Nephron progenitor cell (in vitro differentiated cells): ENCODE data around the gene CUL2.
"Not testable (repeated sequence)": the region's sequence is repeated elsewhere in the genome, so short reads cannot be mapped to it uniquely, and the experiment has no call there.

Source experiments
- DNase-seq: peaks from one replicate; pipeline ENCODE4 v3.0.0; 2021
- H3K27ac Mint-ChIP-seq: 2 replicates; pipeline ENCODE4 v1.8.0; 2021; ENCODE audit warnings: mild to moderate bottlenecking, moderate library complexity, mixed read lengths
- H3K27me3 Mint-ChIP-seq: 2 replicates; pipeline ENCODE4 v1.8.0; 2021; ENCODE audit warnings: mild to moderate bottlenecking, low read depth, mixed read lengths; ENCODE audit not compliant: poor library complexity
- H3K36me3 Mint-ChIP-seq: 2 replicates; pipeline ENCODE4 v1.8.0; 2021; ENCODE audit warnings: low read depth, mixed read lengths
- H3K4me1 Mint-ChIP-seq: 2 replicates; pipeline ENCODE4 v1.8.0; 2021; ENCODE audit warnings: mixed read lengths
- H3K4me3 Mint-ChIP-seq: 2 replicates; pipeline ENCODE4 v1.8.0; 2021; ENCODE audit warnings: mild to moderate bottlenecking, moderate library complexity, mixed read lengths
- H3K9me3 Mint-ChIP-seq: 2 replicates; pipeline ENCODE4 v1.8.0; 2021; ENCODE audit warnings: mild to moderate bottlenecking, moderate library complexity, mixed read lengths
- CTCF ChIP-seq: fragments of 200-600 bp; sonication (generic); IDR thresholded peaks from 2 replicates; pipeline ENCODE4 v1.5.0; 2021; ENCODE audit warnings: antibody characterized with exemption

The CUL2 gene

GRCh38 chr10:35091994-35092790, 2.1 kb upstream of the CUL2 start:
- Mint-ChIP-seq H3K4me3 (no peak overlapping the region), H3K36me3 (peaks cover 21% of the 10 kb centered on the region), H3K9me3 (peaks cover 23% of the 10 kb centered on the region), H3K4me1 (peaks cover 36% of the 10 kb centered on the region), H3K27me3 (peaks cover 21% of the 10 kb centered on the region), H3K27ac (peak overlapping the region; percentile 74)
- TF ChIP-seq CTCF: no peak
- DNase-seq: no peak

GRCh38 chr10:35089611-35090161, 455 bp downstream of the CUL2 start:
- H3K4me1 Mint-ChIP-seq: peaks cover 36% of the 10 kb centered on the region
- no peak for TF ChIP-seq CTCF
- H3K4me3 Mint-ChIP-seq: peak overlapping the region; percentile 92
- no peak for DNase-seq
- peaks cover 40% of the 10 kb centered on the region for H3K36me3 Mint-ChIP-seq
- H3K27me3 Mint-ChIP-seq: peaks cover 3% of the 10 kb centered on the region
- H3K9me3 Mint-ChIP-seq: peaks cover 40% of the 10 kb centered on the region
- H3K27ac Mint-ChIP-seq: peak overlapping the region; percentile 77

GRCh38 chr10:35083242-35083641, 6.9 kb downstream of the CUL2 start:
- peaks cover 11% of the 10 kb centered on the region for H3K4me1 Mint-ChIP-seq
- TF ChIP-seq CTCF: no peak
- no peak overlapping the region for H3K4me3 Mint-ChIP-seq
- H3K9me3 Mint-ChIP-seq: peaks cover 65% of the 10 kb centered on the region
- DNase-seq: no peak
- no peak overlapping the region for H3K27ac Mint-ChIP-seq
- H3K27me3 Mint-ChIP-seq: no peaks in the 10 kb centered on the region
- peaks cover 89% of the 10 kb centered on the region for H3K36me3 Mint-ChIP-seq

- H3K27me3 Mint-ChIP-seq, H3K4me3 Mint-ChIP-seq, DNase-seq, H3K4me1 Mint-ChIP-seq, H3K27ac Mint-ChIP-seq: not testable (repeated sequence)
- H3K9me3 Mint-ChIP-seq: peaks cover 42% of the 10 kb centered on the region
- peaks cover 89% of the 10 kb centered on the region for H3K36me3 Mint-ChIP-seq
These were observed 9.9 kb downstream of the CUL2 start for GRCh38 chr10:35080261-35080660.

GRCh38 chr10:35079763-35080162, 10.4 kb downstream of the CUL2 start:
- H3K4me1 Mint-ChIP-seq: peaks cover 13% of the 10 kb centered on the region
- no peaks in the 10 kb centered on the region for H3K27me3 Mint-ChIP-seq
- H3K36me3 Mint-ChIP-seq: peaks cover 94% of the 10 kb centered on the region
- no peak for TF ChIP-seq CTCF
- DNase-seq: no peak
- H3K4me3 Mint-ChIP-seq: no peak overlapping the region
- no peak overlapping the region for H3K27ac Mint-ChIP-seq
- peaks cover 40% of the 10 kb centered on the region for H3K9me3 Mint-ChIP-seq

- no peak for TF ChIP-seq CTCF
- peaks cover 35% of the 10 kb centered on the region for H3K9me3 Mint-ChIP-seq
- H3K4me1 Mint-ChIP-seq: peaks cover 13% of the 10 kb centered on the region
- H3K4me3 Mint-ChIP-seq: no peak overlapping the region
- peaks cover 94% of the 10 kb centered on the region for H3K36me3 Mint-ChIP-seq
- H3K27me3 Mint-ChIP-seq: no peaks in the 10 kb centered on the region
- DNase-seq: no peak
- no peak overlapping the region for H3K27ac Mint-ChIP-seq
These were observed 10.9 kb downstream of the CUL2 start for GRCh38 chr10:35079265-35079664.
